Stimulated activated CD4-positive, alpha-beta T cell treated with anti-CD3 and anti-CD28 coated beads, Interleukin-1b, Interleukin-23, amount 100 ng/mL, for 4 hours (primary cell): ENCODE data around the gene CHST15.
"Not testable (repeated sequence)": the region's sequence is repeated elsewhere in the genome, so short reads cannot be mapped to it uniquely, and the experiment has no call there.

ENCODE experiments used
- DNase-seq, 2 donors: peaks; one replicate each; pipeline ENCODE4 v3.0.0-alpha.2; 2020; ENCODE audit warnings: low read depth in 2 of 2

The CHST15 gene

DNA sequence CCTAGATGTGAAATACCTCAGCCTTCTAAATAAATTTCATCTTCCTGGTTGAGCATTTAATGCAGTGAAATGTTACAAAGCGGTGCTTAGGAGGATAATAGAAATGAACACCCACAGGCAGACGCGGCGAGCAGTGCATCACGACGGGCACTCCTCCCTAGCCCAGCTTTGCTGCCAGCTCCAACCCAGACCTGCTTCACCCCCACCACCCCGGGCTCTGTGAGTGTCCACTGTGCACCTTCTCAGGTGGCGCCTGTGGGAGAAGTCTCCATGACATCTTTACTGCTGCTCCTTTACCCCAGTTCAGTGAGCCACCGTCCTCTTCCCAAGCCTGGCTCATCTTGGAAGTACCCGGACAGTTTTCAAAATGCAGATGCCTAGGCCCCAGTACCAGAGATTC, 5.2 kb upstream of the CHST15 start:
- DNase-seq: no peak

DNA sequence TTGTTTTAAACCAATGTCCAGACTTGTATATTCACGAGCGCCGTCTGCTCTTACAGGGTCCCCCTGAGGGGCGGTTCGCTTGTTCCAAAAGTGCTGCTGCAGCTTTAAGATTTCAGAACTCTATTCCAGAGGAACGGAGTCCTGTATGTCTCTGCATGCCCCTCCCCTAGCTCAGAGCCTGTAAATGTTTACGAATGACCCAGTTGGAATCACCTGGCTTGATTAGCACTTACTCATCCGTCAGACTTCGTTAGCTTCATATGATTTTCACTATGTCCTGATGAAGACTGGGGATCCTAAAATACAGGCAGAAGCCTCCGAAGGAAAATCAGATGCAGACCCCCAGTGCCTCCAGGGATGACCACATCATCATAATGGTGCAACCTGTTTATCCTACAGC, 4.5 kb upstream of the CHST15 start:
- DNase-seq: no peak

DNA sequence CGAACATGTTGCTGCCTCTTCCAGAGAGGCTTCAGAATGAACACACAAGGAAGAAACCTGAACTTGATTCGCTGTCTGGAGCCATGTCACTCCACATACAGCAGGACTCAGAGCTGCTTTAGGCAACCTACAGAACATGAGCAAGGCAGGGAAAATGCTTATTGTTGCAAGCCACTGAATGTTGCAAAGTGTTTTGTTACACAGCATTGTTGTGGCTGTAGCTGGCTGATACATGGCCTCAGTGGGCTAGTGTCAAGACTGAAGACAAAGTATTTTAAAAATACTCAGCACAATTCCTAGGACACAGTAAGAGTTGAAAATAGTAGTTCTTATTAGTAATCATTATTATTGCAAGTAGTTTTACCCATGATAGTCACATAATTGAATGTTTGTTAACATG, 3.1 kb upstream of the CHST15 start:
- no peak for DNase-seq

DNA sequence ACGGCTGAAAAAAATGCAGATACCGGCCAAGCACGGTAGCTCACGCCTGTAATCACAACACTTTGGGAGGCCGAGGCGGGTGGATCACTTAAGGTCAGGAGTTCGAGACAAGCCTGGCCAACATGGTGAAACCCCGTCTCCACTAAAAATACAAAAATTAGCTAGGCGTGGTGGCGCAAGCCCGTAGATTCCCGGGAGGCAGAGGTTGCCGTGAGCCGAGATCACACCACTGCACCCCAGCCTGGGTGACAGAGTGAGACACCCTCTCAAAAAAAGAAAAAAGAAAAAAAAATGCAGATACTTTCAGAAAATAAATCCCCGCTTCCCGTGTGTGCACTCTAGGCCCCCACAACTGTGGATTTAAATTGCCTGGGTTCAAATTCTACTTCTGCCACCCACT, 2.4 kb upstream of the CHST15 start:
- DNase-seq: not testable (repeated sequence)

DNA sequence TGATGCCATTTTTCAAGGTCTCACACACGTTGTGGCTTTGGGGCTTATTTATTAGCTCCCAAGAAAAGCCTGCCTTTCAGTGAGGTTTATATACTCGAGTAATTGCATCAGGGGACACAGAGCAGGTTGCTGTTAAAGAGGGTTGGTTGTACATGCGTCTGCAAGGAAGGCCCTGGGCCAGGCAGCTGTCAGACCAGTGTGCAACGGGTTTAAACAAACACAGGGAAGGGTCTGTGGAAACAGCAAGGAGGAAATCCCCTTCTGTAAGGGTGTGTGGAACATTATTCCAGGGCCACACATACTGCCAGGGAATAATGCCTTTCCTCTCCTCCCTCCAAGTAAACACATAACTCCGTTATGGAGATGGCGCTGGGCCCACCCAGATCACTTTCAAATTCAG, 1.7 kb upstream of the CHST15 start:
- DNase-seq: no peak

DNA sequence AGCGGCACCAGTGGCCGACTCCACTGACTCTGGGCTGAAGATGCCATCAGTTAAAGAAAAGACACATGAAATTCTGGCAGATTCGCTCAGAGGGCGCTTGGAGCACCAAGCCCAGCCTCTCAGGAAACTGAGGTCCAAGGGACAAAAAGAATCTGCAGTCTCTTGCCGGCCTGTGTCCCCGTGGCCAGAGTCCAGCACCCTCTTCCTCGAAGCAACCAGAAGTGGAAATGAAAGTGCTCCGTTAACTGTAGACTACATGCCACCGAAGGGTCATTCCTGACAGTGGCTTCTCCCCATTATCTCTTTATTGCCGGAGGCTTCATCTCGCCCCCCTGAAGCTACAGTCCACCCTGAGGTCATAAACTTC, 1.0 kb upstream of the CHST15 start:
- no peak for DNase-seq

DNA sequence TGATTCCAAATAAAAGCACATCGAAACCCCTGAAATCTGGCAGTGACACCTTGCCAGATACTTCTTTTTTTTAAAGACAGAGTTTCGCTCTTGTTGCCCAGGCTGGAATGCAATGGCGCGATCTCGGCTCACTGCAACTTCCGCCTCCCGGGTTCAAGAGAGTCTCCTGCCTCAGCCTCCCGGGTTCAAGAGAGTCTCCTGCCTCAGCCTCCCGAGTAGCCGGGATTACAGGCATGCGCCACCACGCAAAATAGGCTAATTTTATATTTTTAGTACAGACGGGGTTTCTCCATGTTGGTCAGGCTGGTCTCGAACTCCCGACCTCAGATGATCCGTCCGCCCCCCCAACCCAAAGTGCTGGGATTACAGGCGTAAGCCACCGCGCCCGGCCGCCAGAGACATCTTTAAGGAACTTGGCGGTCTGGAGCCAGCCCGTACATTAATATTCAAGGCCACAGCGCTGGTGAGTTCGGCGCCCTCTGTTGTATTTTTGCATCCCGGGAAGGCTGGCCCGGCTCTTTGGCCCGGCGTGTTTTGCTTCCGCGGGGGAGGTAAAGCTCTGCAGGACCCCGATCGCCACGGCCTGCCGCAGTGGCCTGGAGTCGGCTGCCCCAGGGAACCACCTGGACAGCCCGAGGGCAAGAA, 498 bp upstream of the CHST15 start:
- DNase-seq: not testable (repeated sequence)

DNA sequence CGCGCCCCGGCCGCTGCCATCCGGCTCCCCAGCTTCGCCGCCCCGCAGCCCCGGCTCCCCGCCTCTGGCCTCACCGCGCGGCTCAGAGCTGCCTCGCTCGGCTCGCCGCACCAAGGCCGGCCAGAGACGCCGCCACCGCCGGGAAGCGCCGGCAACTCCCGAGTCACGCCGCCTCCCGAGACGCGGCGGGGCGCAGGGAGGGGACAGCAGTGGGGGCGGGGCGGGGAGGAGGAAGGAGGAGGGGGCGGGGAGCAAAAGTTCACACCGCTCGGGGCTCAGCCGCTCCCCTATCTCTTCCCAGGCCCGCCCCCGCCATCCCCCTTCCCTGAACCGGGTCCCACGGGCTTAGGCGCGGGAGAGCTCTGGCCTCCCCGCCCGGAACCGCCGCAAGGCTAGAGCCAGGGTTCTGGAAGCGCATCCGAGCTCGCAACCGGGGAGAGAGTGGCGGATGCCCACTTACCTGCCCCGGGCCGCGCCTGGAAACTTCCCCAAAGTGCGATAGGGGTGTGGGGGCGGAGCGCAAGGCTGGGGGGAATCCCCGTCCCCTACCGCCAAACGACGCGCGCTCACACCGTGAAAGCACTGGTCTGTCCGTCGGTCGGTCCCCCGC, 1.0 kb downstream of the CHST15 start:
- peak; percentile 4 to 20 for DNase-seq

- DNase-seq: no peak
Measured at GRCh38 chr10:124091646-124092249, 1.6 kb downstream of the CHST15 start.

- no peak for DNase-seq
Measured at GRCh38 chr10:124090601-124091209, 2.7 kb downstream of the CHST15 start.

DNA sequence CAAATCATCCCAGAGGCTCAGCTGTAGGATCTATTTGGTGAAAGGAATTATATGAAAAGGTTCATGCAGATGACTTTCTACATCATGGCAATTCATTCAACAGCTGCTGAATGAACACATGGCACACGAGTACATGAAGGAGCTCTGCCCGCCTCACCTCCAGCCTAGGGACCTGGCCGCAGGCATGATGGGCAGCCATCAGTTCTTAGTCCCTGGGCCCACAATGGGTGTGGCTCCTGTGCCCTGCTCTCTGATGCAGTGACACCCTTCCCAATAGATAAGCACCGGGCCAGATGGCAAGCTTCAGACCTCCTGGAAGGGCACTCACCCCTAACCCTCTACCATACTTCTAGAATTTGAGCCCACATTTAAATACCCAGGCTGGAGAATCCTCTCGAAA, 3.5 kb downstream of the CHST15 start:
- no peak for DNase-seq

DNA sequence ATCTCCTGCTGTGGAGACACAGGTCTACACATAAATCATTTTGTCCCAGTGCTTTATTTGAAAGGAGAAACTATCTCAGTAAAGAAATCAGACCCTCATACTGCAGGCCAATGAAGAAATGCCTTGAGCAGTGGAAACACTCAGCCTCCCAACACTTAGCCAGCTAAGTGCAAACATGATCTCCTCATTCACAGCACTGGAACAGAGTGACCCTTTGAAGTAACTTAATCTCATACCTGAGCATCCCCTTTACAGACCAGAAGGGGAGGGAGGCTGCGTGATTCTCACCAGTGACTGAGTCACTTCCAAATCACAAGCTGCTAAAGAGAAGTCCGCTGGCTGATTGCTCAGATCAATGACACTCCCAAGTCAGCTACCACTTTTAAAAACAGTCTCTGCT, 4.5 kb downstream of the CHST15 start:
- DNase-seq: no peak

GRCh38 chr10:124087672-124088634, 5.4 kb downstream of the CHST15 start:
- DNase-seq: no peak

GRCh38 chr10:124086787-124087671, 6.4 kb downstream of the CHST15 start:
- DNase-seq: no peak

DNA sequence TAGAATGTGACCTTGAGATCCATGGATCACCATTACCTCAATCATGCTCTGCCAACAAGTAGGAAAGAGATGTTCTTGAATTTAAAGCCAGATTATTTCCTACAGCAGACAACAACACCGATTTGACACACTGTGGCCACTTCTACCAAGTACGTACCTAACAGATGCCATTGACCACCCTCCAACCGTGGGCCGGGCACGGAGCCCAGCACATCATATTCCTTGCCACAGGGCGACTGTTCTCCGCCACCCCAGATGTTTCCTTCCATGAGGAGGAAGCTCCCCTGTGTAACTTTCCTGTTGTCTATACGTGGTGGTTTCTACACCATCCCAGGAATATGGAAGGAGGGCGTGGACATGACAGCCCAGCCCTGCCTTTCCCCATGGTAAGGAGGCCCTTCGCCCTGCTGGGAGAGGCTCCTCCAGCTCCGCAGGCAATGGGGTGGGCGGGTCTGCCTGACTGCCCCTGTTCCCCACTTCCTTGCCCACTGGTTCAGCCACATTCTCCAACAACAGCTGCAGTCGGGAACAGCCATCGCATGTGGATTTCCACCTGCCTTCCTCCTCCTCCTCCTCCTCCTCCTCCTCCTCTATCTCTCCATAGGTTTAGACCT, 7.2 kb downstream of the CHST15 start:
- no peak for DNase-seq

- DNase-seq: no peak
Measured at GRCh38 chr10:124085680-124086079, 7.7 kb downstream of the CHST15 start.

DNA sequence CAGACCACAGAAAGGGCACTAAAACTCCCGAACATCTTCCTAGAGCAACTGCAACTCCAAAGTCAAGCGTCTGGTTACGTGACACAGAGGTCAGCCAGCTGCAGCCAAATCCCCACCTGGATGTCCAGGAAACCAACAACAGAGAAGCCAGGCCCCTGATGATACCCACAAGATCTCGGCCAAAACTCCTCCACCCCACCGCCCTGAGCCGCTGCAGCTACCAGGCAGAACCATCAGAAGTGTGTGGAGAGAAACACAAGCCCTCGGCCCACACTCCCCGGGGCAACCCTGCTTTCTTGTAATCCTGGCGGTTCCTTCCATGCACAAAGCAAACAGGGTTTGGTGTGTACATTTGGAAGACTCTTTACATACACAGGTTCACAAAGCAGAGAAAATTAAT, 8.7 kb downstream of the CHST15 start:
- no peak for DNase-seq

- DNase-seq: no peak
Measured at GRCh38 chr10:124083740-124084397, 9.5 kb downstream of the CHST15 start.

DNA sequence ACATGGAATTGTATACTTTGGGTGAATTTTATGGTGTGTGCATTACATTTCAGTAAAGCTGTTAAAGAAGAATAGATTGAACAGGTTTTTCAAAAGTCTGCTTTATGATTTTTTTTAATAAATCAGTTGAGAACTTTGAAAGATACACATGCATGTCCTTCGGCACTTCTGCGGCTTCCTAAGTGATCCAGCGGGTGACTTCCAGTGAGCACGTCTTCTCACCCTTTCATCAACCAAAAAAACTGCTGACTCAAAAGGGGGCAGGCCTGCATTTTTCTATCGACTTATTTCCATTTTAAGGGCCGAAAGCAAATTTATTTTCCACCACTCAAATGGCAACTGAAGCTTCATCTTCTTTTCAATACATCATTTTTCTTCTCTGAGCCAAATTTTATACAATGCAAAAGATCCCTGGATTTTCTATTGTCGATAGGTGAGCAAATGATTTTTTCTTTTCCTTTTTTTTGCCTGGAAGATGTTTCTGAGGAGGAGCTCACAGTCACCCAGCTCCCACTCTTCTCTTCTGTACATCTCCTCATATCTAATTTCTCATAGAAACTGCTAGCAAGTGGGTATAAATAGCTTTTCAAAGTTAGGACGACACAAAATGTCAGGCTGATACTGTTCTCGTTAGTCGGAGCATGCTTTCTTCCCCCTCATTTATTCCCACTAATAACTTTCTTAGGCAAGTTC, 10.2 kb downstream of the CHST15 start:
- DNase-seq: no peak
